Measurements from ENCODE around the gene PLOD1. TPM values are rescaled to one million over a fixed set of nuclear protein-coding genes. Genes with fewer than 3 reads are reported as not detected.
"Not testable (repeated sequence)": the region's sequence is repeated elsewhere in the genome, so short reads cannot be mapped to it uniquely, and the experiment has no call there.

The PLOD1 gene
- total RNA-seq, 1 donor from 2014 or later = 80.7 TPM

GRCh38 chr1:11888877-11889208 is 45.7 kb upstream of the PLOD1 start:
- no peak overlapping the region for H3K4me3 Mint-ChIP-seq (ENCODE audit: low read depth)
- TF ChIP-seq, protein P1, sequence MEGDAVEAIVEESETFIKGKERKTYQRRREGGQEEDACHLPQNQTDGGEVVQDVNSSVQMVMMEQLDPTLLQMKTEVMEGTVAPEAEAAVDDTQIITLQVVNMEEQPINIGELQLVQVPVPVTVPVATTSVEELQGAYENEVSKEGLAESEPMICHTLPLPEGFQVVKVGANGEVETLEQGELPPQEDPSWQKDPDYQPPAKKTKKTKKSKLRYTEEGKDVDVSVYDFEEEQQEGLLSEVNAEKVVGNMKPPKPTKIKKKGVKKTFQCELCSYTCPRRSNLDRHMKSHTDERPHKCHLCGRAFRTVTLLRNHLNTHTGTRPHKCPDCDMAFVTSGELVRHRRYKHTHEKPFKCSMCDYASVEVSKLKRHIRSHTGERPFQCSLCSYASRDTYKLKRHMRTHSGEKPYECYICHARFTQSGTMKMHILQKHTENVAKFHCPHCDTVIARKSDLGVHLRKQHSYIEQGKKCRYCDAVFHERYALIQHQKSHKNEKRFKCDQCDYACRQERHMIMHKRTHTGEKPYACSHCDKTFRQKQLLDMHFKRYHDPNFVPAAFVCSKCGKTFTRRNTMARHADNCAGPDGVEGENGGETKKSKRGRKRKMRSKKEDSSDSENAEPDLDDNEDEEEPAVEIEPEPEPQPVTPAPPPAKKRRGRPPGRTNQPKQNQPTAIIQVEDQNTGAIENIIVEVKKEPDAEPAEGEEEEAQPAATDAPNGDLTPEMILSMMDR (IDR thresholded peaks at IDR 0.05; ENCODE audit: unreplicated experiment) = no peak
- no peaks in the 10 kb centered on the region for H3K36me3 Mint-ChIP-seq (ENCODE audit: insufficient read depth)
- H3K27me3 Mint-ChIP-seq = no peaks in the 10 kb centered on the region
- no peak for DNase-seq (ENCODE audit: low spot score, unreplicated experiment)
- no peaks in the 10 kb centered on the region for H3K9me3 Mint-ChIP-seq (ENCODE audit: low read depth)
- peaks cover 3% of the 10 kb centered on the region for H3K4me1 Mint-ChIP-seq (ENCODE audit: low read depth)
- no peak overlapping the region for H3K27ac Mint-ChIP-seq

GRCh38 chr1:11891433-11892186 is 42.9 kb upstream of the PLOD1 start:
- no peaks in the 10 kb centered on the region for H3K9me3 Mint-ChIP-seq (ENCODE audit: low read depth)
- no peaks in the 10 kb centered on the region for H3K36me3 Mint-ChIP-seq (ENCODE audit: insufficient read depth)
- H3K27ac Mint-ChIP-seq = no peak overlapping the region
- H3K4me1 Mint-ChIP-seq (ENCODE audit: low read depth) = peaks cover 3% of the 10 kb centered on the region
- no peak for DNase-seq (ENCODE audit: low spot score, unreplicated experiment)
- H3K27me3 Mint-ChIP-seq = no peaks in the 10 kb centered on the region
- TF ChIP-seq, protein P1 (IDR thresholded peaks at IDR 0.05; ENCODE audit: unreplicated experiment) = no peak
- H3K4me3 Mint-ChIP-seq (ENCODE audit: low read depth) = no peak overlapping the region

GRCh38 chr1:11893907-11894251 is 40.6 kb upstream of the PLOD1 start:
- no peak overlapping the region for H3K4me3 Mint-ChIP-seq (ENCODE audit: low read depth)
- no peaks in the 10 kb centered on the region for H3K36me3 Mint-ChIP-seq (ENCODE audit: insufficient read depth)
- peak; percentile 74 for DNase-seq (ENCODE audit: low spot score, unreplicated experiment)
- peaks cover 6% of the 10 kb centered on the region for H3K27me3 Mint-ChIP-seq
- no peaks in the 10 kb centered on the region for H3K9me3 Mint-ChIP-seq (ENCODE audit: low read depth)
- H3K4me1 Mint-ChIP-seq (ENCODE audit: low read depth) = peaks cover 3% of the 10 kb centered on the region
- no peak overlapping the region for H3K27ac Mint-ChIP-seq
- TF ChIP-seq, protein P1 (IDR thresholded peaks at IDR 0.05; ENCODE audit: unreplicated experiment) = peak; percentile 93

- not testable (repeated sequence) for H3K4me3 Mint-ChIP-seq (ENCODE audit: low read depth); DNase-seq (ENCODE audit: low spot score, unreplicated experiment); H3K4me1 Mint-ChIP-seq (ENCODE audit: low read depth); H3K9me3 Mint-ChIP-seq (ENCODE audit: low read depth); H3K36me3 Mint-ChIP-seq (ENCODE audit: insufficient read depth); H3K27ac Mint-ChIP-seq
- peaks cover 12% of the 10 kb centered on the region for H3K27me3 Mint-ChIP-seq
Measured at GRCh38 chr1:11894501-11894900, 40.0 kb upstream of the PLOD1 start.

DNA sequence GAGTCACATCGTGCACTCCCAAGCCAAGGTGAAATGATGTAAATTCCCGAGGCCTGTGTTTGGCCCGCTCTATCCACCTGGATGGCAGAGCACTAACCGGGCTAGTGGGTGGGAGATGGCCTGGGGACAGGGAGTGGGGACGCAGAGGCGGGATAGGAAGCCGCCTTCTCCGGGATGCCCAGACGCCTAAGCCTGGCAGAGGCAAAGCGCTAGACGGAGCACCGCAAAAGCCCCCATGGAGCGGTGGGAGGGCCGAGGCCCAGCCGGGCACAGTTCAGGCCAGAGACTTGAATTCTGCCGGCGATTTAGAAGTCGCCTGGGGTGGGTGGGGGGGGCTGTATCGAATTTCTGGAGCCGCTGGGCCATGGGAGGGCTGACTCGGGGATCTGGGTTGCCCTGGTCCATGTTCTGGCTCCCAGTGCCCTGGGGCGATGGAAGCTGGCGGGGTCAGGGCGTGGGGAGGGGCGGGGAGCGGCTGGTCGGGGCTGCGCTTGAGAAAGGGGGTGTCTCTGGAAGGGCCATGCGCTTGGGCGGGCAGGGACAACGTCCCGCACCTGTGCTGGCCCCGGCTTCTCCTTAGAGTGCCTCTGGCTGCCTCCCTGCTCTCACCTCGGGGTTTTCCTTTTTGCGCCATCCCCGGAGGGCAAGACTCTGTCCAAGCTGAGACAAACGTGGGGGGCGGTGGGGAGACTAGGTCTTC is 36.3 kb upstream of the PLOD1 start:
- H3K4me1 Mint-ChIP-seq (ENCODE audit: low read depth) = no peaks in the 10 kb centered on the region
- no peak for DNase-seq (ENCODE audit: low spot score, unreplicated experiment)
- peaks cover 15% of the 10 kb centered on the region for H3K27me3 Mint-ChIP-seq
- H3K4me3 Mint-ChIP-seq (ENCODE audit: low read depth) = no peak overlapping the region
- H3K9me3 Mint-ChIP-seq (ENCODE audit: low read depth) = no peaks in the 10 kb centered on the region
- H3K27ac Mint-ChIP-seq = no peak overlapping the region
- H3K36me3 Mint-ChIP-seq (ENCODE audit: insufficient read depth) = no peaks in the 10 kb centered on the region
- TF ChIP-seq, protein P1 (IDR thresholded peaks at IDR 0.05; ENCODE audit: unreplicated experiment) = no peak
